Hematopoietic multipotent progenitor cell treated with erythropoietin and hydrocortisone succinate and interleukin-3 and kit ligand, for 17 days (in vitro differentiated cells): ENCODE results near the gene MAP3K4.

Experiments
- DNase-seq: peaks from one replicate; pipeline ENCODE4 v3.0.0-alpha.2; 2015; ENCODE audit warnings: low spot score

MAP3K4 gene

GRCh38 chr6:161143663-161144430 lies 152.3 kb downstream of the MAP3K4 start:
- DNase-seq: no peak

- no peak for DNase-seq
Observed at GRCh38 chr6:161150136-161150535, 158.6 kb downstream of the MAP3K4 start.

GRCh38 chr6:161150566-161150965 lies 159.0 kb downstream of the MAP3K4 start:
- no peak for DNase-seq

GRCh38 chr6:161151059-161151645 lies 159.6 kb downstream of the MAP3K4 start:
- DNase-seq: no peak

GRCh38 chr6:161151660-161152526 lies 160.3 kb downstream of the MAP3K4 start:
- DNase-seq: no peak

- DNase-seq: no peak
Observed at GRCh38 chr6:161152527-161152862, 160.9 kb downstream of the MAP3K4 start.

- no peak for DNase-seq
Observed at GRCh38 chr6:161152907-161153662, 161.5 kb downstream of the MAP3K4 start.

GRCh38 chr6:161153725-161154124 lies 162.2 kb downstream of the MAP3K4 start:
- no peak for DNase-seq

GRCh38 chr6:161154796-161155335 lies 163.3 kb downstream of the MAP3K4 start:
- DNase-seq: no peak

- no peak for DNase-seq
Observed at GRCh38 chr6:161161121-161161520, 169.6 kb downstream of the MAP3K4 start.

GRCh38 chr6:161161889-161162624 lies 170.5 kb downstream of the MAP3K4 start:
- no peak for DNase-seq

- no peak for DNase-seq
Observed at GRCh38 chr6:161162722-161163121, 171.2 kb downstream of the MAP3K4 start.

GRCh38 chr6:161163466-161164181 lies 172.1 kb downstream of the MAP3K4 start:
- no peak for DNase-seq

GRCh38 chr6:161164182-161164625 lies 172.6 kb downstream of the MAP3K4 start:
- DNase-seq: no peak

- DNase-seq: no peak
Observed at GRCh38 chr6:161166176-161166575, 174.6 kb downstream of the MAP3K4 start.

- no peak for DNase-seq
Observed at GRCh38 chr6:161166677-161167076, 175.1 kb downstream of the MAP3K4 start.
